BJ (cell line): ENCODE measurements around the gene VWA3B. TPM values are rescaled to one million over a fixed set of nuclear protein-coding genes. Genes with fewer than 3 reads are reported as not detected.
"Not testable (repeated sequence)": the region's sequence is repeated elsewhere in the genome, so short reads cannot be mapped to it uniquely, and the experiment has no call there.

Experiments used
- CTCF ChIA-PET: fragments of 350-600 bp; formaldehyde crosslinking; extraction: SDS; loops from one replicate; lab custom pipeline; 2021; ENCODE audit warnings: antibody characterized with exemption, inconsistent platforms; lab: Yijun Ruan, JAX
- POLR2A ChIA-PET: fragments of 300-600 bp; sonication (Branson Sonifier 250); formaldehyde crosslinking; extraction: SDS; loops from one replicate; lab custom pipeline; 2021; ENCODE audit warnings: antibody characterized with exemption; lab: Charles Lee
- DNase-seq: peaks from one replicate; pipeline ENCODE4 v3.0.0-alpha.2; 2011; ENCODE audit warnings: low read depth
- H3K27me3 ChIP-seq: 2 replicates; pipeline ENCODE4 v1.6.0; 2011; ENCODE audit warnings: low read length; ENCODE audit not compliant: control insufficient read depth, insufficient read depth
- H3K36me3 ChIP-seq: 2 replicates; pipeline ENCODE4 v1.5.1; 2011; ENCODE audit warnings: low read length; ENCODE audit not compliant: control insufficient read depth, insufficient read depth
- H3K4me3 ChIP-seq: 2 replicates; pipeline ENCODE4 v1.5.1; 2011; ENCODE audit warnings: low read depth, mild to moderate bottlenecking, control low read depth, low read length
- polyA plus RNA-seq: library from polyadenylated mRNA; depleted of rRNA; stranded (reverse); fragments of >200 nt; gene quantifications from 2 replicates; pipeline ENCODE4 v1.2.3, GENCODE V29; 2011
- TF ChIP-seq, protein P1 (sequence below): IDR thresholded peaks from 2 replicates; pipeline ENCODE4 v1.5.1; 2011; ENCODE audit warnings: low read depth, mild to moderate bottlenecking, control low read depth, inconsistent platforms, low read length, moderate library complexity; ENCODE audit not compliant: insufficient read depth

Gene VWA3B
- polyA plus RNA-seq, 1 experiment, result not detected

DNA sequence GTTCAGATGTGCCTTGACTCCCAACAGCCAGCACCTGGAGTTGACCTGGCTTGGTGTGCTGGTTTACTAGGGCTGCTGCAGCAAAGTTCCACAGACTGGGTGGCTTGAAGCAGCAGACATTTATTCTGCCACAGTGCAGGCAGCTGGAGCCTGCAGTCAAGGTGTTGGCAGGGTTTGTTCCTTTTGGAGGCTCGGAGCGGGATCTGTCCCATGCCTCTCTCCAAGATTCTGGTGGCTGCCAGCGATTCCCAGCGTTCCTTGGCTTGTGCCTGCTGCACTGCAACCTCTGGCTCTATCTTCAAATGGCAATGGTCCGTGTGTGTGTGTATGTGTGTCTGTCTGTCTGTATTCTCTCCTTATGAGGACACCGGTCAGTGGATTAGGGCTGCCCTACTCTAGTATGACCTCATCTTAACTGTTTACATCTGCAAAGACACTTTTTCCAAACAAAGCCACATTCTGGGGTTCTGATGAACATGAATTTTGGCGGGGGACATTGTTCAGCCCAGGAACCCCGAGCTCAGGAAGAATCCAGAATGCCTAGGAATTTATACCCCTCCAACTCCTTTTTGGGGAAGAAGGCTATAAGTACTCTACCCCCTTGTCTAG, 46.5 kb upstream of the VWA3B start:
- no peaks in the 10 kb centered on the region for H3K36me3 ChIP-seq
- ChIA-PET POLR2A (no interaction called here), CTCF (no interaction called here)
- no peak for DNase-seq
- H3K27me3 ChIP-seq, result peaks cover 7% of the 10 kb centered on the region
- H3K4me3 ChIP-seq, result no peak overlapping the region
- TF ChIP-seq, protein P1, sequence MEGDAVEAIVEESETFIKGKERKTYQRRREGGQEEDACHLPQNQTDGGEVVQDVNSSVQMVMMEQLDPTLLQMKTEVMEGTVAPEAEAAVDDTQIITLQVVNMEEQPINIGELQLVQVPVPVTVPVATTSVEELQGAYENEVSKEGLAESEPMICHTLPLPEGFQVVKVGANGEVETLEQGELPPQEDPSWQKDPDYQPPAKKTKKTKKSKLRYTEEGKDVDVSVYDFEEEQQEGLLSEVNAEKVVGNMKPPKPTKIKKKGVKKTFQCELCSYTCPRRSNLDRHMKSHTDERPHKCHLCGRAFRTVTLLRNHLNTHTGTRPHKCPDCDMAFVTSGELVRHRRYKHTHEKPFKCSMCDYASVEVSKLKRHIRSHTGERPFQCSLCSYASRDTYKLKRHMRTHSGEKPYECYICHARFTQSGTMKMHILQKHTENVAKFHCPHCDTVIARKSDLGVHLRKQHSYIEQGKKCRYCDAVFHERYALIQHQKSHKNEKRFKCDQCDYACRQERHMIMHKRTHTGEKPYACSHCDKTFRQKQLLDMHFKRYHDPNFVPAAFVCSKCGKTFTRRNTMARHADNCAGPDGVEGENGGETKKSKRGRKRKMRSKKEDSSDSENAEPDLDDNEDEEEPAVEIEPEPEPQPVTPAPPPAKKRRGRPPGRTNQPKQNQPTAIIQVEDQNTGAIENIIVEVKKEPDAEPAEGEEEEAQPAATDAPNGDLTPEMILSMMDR, result no peak

DNA sequence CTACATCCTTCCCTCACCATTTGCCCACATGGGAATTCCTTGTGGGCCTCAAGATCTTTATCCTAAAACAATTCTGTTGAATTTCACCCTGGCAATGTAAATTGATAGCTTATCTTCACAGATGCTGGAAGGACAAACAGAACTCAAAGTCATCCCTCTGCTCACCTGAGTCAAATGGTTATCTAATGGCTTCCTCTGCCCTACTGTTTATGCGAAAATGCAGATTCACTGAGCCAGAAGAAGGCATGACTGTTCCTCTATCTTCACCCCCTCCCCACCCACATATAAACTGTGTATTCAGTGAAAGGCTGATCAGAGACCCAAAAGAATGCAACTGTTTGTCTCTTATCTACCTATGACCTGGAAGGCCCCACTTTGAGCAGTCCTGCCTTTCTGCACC, 43.9 kb upstream of the VWA3B start:
- TF ChIP-seq, protein P1, result no peak
- Histone ChIP-seq H3K36me3 (no peaks in the 10 kb centered on the region), H3K27me3 (peaks cover 2% of the 10 kb centered on the region), H3K4me3 (no peak overlapping the region)
- POLR2A ChIA-PET, result no interaction called here
- CTCF ChIA-PET, result interaction anchor here (0.6 kb wide), 1 partner anchor 42 kb away, joined by 3 read pairs; no protein-coding TSS in a partner anchor
- no peak for DNase-seq

DNA sequence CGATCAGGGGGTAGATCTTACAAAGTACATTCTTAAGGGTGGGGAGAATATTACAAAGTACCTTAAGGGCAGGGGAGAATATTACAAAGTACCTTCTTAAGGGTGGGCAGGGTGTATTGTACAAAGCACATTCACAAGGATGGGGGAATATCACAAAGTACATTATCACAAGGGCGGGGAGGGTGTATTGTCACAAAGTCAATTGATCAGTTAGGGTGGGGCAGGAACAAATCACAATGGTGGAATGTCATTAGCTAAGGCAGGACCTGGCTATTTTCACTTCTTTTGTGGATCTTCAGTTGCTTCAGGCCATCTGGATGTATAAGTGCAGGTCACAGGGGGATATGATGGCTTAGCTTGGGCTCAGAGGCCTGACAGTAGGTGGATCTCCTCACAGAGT, 42.2 kb upstream of the VWA3B start:
- CTCF ChIA-PET, POLR2A ChIA-PET: not testable (repeated sequence)

DNA sequence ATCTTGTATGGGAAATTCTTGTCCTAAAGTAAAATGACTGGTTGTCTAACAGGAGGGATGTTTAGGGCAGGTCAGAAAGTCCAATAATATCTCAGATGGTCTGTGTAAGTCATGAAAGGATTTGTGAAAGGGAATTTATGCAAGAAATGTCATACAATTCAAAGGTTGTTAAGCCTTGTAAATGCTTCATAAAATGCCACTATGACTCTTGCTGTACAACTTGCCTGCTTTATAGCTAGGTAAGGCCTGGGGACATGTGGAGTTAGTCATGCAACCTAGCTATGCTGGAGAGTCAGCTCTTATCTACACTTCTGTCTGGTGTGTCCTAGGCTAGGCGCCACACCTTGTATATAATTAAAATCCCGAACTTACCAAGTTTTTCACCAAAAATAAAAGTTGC, 36.9 kb upstream of the VWA3B start:
- TF ChIP-seq, protein P1, result no peak
- POLR2A ChIA-PET, result no interaction called here

More for the DNA sequence above, 42.2 kb upstream of the VWA3B start:
- H3K4me3 ChIP-seq, H3K36me3 ChIP-seq, DNase-seq, H3K27me3 ChIP-seq: not testable (repeated sequence)

DNA sequence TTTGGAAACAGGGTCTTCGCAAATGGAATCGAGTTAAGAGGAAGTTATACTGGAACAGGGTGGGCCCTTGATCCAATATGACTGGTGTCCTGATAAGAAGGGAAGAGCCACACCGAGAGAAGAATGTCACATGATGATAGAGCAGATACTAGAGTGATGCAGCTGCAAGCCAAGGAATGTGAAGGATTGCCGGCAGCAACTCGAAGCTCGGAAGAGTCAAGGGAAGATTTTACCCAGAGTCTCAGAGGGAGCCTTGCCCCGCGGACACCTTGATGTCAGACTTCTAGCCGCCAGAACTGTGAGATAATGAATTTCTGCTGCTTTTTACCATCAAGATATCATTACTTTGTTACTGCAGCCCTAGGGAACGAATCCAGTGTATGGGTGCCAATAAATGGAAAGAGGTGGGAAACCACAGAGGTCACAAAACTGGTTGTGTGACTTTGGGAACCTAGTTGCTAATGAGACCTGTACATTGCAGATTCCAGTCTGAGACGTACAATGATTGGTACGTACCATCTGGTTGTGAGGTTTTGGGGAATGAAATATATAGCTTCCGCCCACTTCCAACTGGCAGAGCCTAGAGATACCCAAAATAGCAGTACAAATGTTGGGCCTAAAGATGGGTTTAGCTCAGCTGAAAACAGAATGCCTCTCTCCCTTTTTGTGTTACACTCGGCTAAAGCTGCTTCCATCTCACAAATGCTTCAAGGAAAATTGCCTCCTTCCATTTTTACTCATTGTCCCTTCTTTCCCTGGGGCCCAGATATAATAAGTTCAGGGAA, 28.6 kb upstream of the VWA3B start:
- no peak for DNase-seq
- no peak overlapping the region for H3K4me3 ChIP-seq
- H3K36me3 ChIP-seq, result no peaks in the 10 kb centered on the region
- TF ChIP-seq, protein P1, result no peak
- H3K27me3 ChIP-seq, result no peaks in the 10 kb centered on the region; the same call in 1 of the 2 replicates
- POLR2A ChIA-PET, result no interaction called here
- CTCF ChIA-PET, result no interaction called here

More for the DNA sequence above, 36.9 kb upstream of the VWA3B start:
- CTCF ChIA-PET, result no interaction called here
- Histone ChIP-seq H3K27me3 (peaks cover 2% of the 10 kb centered on the region; the same call in 1 of the 2 replicates), H3K4me3 (no peak overlapping the region), H3K36me3 (no peaks in the 10 kb centered on the region)
- DNase-seq, result no peak
